NCI-H2107 treated with DMSO at 0.1 percent for 48 hours (cell line): ENCODE data around the gene HERC3.
"Not testable (repeated sequence)": the region's sequence is repeated elsewhere in the genome, so short reads cannot be mapped to it uniquely, and the experiment has no call there.

Source experiments
- DNase-seq: peaks from one replicate; lab custom pipeline; 2025; ENCODE audit not compliant: unreplicated experiment; lab: John Stamatoyannopoulos, UW

Gene HERC3

GRCh38 chr4:88606832-88607231 lies 14.6 kb downstream of the HERC3 start:
- no peak for DNase-seq

- DNase-seq: no peak
Measured at GRCh38 chr4:88609387-88609786, 17.1 kb downstream of the HERC3 start.

GRCh38 chr4:88609794-88610193 lies 17.5 kb downstream of the HERC3 start:
- not testable (repeated sequence) for DNase-seq

- DNase-seq: no peak
Measured at GRCh38 chr4:88610771-88611170, 18.5 kb downstream of the HERC3 start.

GRCh38 chr4:88613417-88613875 lies 21.2 kb downstream of the HERC3 start:
- peak; percentile 67 for DNase-seq

- DNase-seq: no peak
Measured at GRCh38 chr4:88614058-88614457, 21.8 kb downstream of the HERC3 start.

- DNase-seq: no peak
Measured at GRCh38 chr4:88616275-88617150, 24.2 kb downstream of the HERC3 start.

- DNase-seq: no peak
Measured at GRCh38 chr4:88618782-88619485, 26.7 kb downstream of the HERC3 start.

- no peak for DNase-seq
Measured at GRCh38 chr4:88619971-88620370, 27.7 kb downstream of the HERC3 start.

GRCh38 chr4:88621763-88622327 lies 29.6 kb downstream of the HERC3 start:
- DNase-seq: no peak

GRCh38 chr4:88623097-88623496 lies 30.8 kb downstream of the HERC3 start:
- no peak for DNase-seq

- DNase-seq: no peak
Measured at GRCh38 chr4:88628746-88629145, 36.5 kb downstream of the HERC3 start.

- no peak for DNase-seq
Measured at GRCh38 chr4:88629826-88630225, 37.5 kb downstream of the HERC3 start.

GRCh38 chr4:88630756-88631155 lies 38.5 kb downstream of the HERC3 start:
- DNase-seq: no peak

GRCh38 chr4:88643932-88644331 lies 51.7 kb downstream of the HERC3 start:
- no peak for DNase-seq

- DNase-seq: no peak
Measured at GRCh38 chr4:88645994-88646393, 53.7 kb downstream of the HERC3 start.

- DNase-seq: no peak
Measured at GRCh38 chr4:88646528-88647280, 54.4 kb downstream of the HERC3 start.

- no peak for DNase-seq
Measured at GRCh38 chr4:88649716-88650115, 57.4 kb downstream of the HERC3 start.

- no peak for DNase-seq
Measured at GRCh38 chr4:88653371-88653946, 61.2 kb downstream of the HERC3 start.

- no peak for DNase-seq
Measured at GRCh38 chr4:88655226-88655625, 62.9 kb downstream of the HERC3 start.
